Calu3 (cell line): ENCODE results near the gene VPS37C. TPM values are rescaled to one million over a fixed set of nuclear protein-coding genes. Genes with fewer than 3 reads are reported as not detected.
"Not testable (repeated sequence)": the region's sequence is repeated elsewhere in the genome, so short reads cannot be mapped to it uniquely, and the experiment has no call there.

Experiments
- BruUV-seq: library from RNA; stranded (reverse); fragments of 400-500 nt; replicated peaks from 2 replicates; lab custom pipeline; 2021; lab: Mats Ljungman, UMichigan
- CTCF ChIA-PET: fragments of 300-600 bp; sonication (Branson Sonifier 250); formaldehyde crosslinking; loops from one replicate; lab custom pipeline; 2022; ENCODE audit warnings: antibody characterized with exemption; lab: Charles Lee
- DNase-seq: peaks from one replicate; pipeline ENCODE4 v3.0.0; 2022
- H3K27ac Mint-ChIP-seq: one replicate; pipeline ENCODE4 v1.8.0; 2022; ENCODE audit warnings: mixed read lengths; ENCODE audit not compliant: unreplicated experiment
- H3K27me3 Mint-ChIP-seq: one replicate; pipeline ENCODE4 v1.8.0; 2022; ENCODE audit warnings: mixed read lengths; ENCODE audit not compliant: unreplicated experiment
- H3K36me3 Mint-ChIP-seq: one replicate; pipeline ENCODE4 v1.8.0; 2022; ENCODE audit warnings: mild to moderate bottlenecking, moderate library complexity, mixed read lengths; ENCODE audit not compliant: insufficient read depth, unreplicated experiment
- H3K4me1 Mint-ChIP-seq: one replicate; pipeline ENCODE4 v1.8.0; 2022; ENCODE audit warnings: mild to moderate bottlenecking, low read depth, mixed read lengths; ENCODE audit not compliant: unreplicated experiment
- H3K4me3 Mint-ChIP-seq: one replicate; pipeline ENCODE4 v1.8.0; 2022; ENCODE audit warnings: mild to moderate bottlenecking, low read depth, moderate library complexity, mixed read lengths; ENCODE audit not compliant: unreplicated experiment
- H3K9me3 Mint-ChIP-seq: one replicate; pipeline ENCODE4 v1.8.0; 2022; ENCODE audit warnings: low read depth, mixed read lengths; ENCODE audit not compliant: unreplicated experiment
- intact Hi-C: fragments of 100-400 bp; cut with micrococcal nuclease; formaldehyde crosslinking; loops from one replicate; pipeline ENCODE4 v1.10.0; 2022; ENCODE audit not compliant: unreplicated experiment
- total RNA-seq: library from RNA; stranded (reverse); gene quantifications from 2 replicates; pipeline ENCODE4 v1.2.3, GENCODE V29; 2022
- TF ChIP-seq, protein P1 (sequence below): fragments of 200-600 bp; IDR thresholded peaks from one replicate; pipeline ENCODE4 v1.8.0; 2022; ENCODE audit warnings: antibody characterized with exemption; ENCODE audit not compliant: unreplicated experiment

Gene VPS37C
- total RNA-seq, 1 experiment from 2014 or later: 22.7 TPM

DNA sequence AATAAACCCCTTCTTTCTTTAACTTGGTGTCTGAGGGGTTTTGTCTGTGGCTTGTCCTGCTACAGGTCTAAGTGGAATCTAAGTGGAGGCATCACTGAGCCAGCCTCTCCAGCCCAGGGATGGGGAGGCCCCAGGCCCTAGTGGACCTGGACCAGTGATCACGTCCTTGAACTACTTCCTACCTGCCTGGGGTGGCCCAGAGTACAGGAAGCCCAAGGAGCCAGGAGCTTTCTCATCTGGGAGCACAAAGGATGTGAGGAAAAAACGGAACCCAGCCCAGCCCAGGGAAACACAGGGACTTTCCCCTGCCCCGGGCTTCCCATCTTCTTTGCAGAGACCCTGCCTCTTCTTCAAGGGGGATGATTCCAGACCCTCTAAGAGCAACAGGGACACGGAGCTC is 62.4 kb downstream of the VPS37C start:
- TF ChIP-seq, protein P1, sequence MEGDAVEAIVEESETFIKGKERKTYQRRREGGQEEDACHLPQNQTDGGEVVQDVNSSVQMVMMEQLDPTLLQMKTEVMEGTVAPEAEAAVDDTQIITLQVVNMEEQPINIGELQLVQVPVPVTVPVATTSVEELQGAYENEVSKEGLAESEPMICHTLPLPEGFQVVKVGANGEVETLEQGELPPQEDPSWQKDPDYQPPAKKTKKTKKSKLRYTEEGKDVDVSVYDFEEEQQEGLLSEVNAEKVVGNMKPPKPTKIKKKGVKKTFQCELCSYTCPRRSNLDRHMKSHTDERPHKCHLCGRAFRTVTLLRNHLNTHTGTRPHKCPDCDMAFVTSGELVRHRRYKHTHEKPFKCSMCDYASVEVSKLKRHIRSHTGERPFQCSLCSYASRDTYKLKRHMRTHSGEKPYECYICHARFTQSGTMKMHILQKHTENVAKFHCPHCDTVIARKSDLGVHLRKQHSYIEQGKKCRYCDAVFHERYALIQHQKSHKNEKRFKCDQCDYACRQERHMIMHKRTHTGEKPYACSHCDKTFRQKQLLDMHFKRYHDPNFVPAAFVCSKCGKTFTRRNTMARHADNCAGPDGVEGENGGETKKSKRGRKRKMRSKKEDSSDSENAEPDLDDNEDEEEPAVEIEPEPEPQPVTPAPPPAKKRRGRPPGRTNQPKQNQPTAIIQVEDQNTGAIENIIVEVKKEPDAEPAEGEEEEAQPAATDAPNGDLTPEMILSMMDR: no peak
- no peaks in the 10 kb centered on the region for H3K36me3 Mint-ChIP-seq
- no peaks in the 10 kb centered on the region for H3K9me3 Mint-ChIP-seq
- H3K27ac Mint-ChIP-seq: no peak overlapping the region
- CTCF ChIA-PET: no interaction called here
- peaks cover 39% of the 10 kb centered on the region for H3K27me3 Mint-ChIP-seq
- BruUV-seq: no TSS peak
- no peaks in the 10 kb centered on the region for H3K4me1 Mint-ChIP-seq
- no peak for DNase-seq
- H3K4me3 Mint-ChIP-seq: no peak overlapping the region
- intact Hi-C loops: no loop called here

DNA sequence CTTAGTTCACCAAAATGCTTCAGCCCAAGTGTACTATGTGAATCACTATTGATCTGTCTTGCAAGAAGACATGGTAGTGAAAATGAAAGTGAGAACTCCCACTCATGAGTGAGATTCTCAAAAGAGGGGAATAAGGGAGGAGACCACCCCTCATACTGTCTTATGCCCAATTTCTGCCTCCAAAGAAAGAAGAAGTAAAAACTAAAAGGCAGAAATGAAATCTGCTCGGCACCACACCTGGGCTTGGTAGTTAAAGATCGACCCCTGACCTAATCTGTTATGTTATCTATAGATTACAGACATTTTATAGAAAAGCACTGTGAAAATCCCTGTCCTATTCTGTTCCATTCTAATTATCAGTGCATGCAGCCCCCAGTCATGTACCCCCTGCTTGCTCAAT is 63.0 kb downstream of the VPS37C start:
- H3K4me3 Mint-ChIP-seq, intact Hi-C loops, H3K36me3 Mint-ChIP-seq, DNase-seq, BruUV-seq, H3K27ac Mint-ChIP-seq, H3K4me1 Mint-ChIP-seq, H3K9me3 Mint-ChIP-seq, CTCF ChIA-PET: not testable (repeated sequence)
- peaks cover 39% of the 10 kb centered on the region for H3K27me3 Mint-ChIP-seq

DNA sequence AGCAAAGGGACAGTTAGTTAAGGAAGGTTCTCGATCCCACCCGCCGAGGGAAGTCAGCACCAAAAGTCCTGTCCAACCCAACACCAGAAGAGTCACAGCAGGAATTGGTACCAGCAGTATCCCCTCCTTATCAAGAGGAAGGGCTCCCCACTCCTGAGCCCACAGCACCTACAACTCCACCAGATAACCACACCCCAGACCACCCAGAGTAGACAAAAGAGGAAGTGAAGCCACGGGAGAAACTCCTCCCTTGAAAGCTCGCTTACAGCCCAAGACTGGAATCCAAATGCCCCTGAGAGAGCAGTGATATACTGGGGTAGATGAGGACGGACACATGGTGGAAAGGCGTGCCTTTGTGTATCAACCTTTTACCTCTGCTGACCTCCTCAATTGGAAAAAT is 66.2 kb downstream of the VPS37C start:
- H3K9me3 Mint-ChIP-seq: no peaks in the 10 kb centered on the region
- H3K4me1 Mint-ChIP-seq: peaks cover 8% of the 10 kb centered on the region
- intact Hi-C loops: no loop called here
- TF ChIP-seq, protein P1: no peak
- CTCF ChIA-PET: no interaction called here
- peaks cover 38% of the 10 kb centered on the region for H3K27me3 Mint-ChIP-seq
- no peak for DNase-seq
- H3K27ac Mint-ChIP-seq: no peak overlapping the region
- H3K4me3 Mint-ChIP-seq: no peak overlapping the region
- BruUV-seq: no TSS peak
- no peaks in the 10 kb centered on the region for H3K36me3 Mint-ChIP-seq

DNA sequence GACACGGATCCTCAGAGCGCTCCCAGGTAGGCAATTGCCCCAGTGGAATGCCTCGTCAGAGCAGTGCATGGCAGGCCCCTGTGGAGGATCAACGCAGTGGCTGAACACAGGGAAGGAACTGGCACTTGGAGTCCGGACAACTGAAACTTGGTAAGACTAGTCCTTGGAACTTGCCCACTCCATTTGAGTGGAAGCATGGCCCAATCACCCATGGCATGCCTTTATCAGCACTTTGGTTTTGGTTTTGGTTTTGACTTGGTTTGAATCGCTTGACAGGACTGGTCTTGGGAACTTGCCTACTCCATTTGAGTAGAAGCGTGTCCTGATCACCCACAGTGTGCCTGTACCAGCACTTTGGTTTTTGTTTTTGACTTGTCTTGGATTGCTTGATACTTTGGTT is 67.1 kb downstream of the VPS37C start:
- CTCF ChIA-PET, intact Hi-C loops: not testable (repeated sequence)

DNA sequence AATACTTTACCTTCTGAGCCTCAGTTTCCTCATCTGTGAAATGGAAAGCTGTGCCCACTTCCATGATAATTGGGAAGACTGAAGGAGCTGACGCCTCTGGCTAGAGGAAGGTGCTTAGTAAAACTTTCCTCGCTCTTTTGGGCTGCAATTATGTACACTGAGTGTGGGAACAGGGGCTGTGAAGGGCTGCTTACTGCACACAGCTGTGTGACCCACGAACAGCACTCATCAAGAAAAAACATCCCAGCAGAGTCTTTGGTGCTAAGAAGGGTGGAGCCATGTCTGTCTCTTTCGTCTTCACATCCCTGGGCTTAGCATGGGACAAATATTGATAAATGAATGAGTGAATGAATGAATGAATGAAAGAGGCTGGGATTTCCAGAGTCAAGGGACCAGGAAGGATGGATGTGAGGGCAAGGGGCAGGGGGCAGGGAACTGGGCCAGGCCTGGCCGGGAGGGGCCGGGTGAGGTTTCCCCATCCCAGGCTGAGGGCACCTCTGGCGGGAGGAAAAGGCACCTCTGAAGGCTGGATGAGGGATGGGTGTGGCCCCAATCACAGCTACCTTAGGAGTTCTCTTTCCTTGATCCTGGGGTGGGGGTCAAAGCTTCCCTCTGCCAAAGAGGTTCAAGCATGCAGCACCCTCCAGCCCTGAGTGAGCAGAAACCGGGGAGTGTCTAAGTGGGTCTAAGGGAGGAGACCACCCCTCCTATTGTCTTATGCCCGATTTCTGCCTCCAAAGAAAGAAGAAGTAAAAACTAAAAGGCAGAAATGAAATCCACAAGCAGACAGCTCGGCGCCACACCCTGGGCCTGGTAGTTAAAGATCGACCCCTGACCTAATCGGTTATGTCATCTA is 68.1 kb downstream of the VPS37C start:
- Mint-ChIP-seq H3K4me3 (no peak overlapping the region), H3K36me3 (no peaks in the 10 kb centered on the region), H3K4me1 (peaks cover 8% of the 10 kb centered on the region), H3K27ac (no peak overlapping the region), H3K27me3 (peaks cover 38% of the 10 kb centered on the region), H3K9me3 (no peaks in the 10 kb centered on the region)
- intact Hi-C loops: no loop called here
- DNase-seq: no peak
- CTCF ChIA-PET: no interaction called here
- TF ChIP-seq, protein P1: no peak
- BruUV-seq: no TSS peak

More for the DNA sequence above, 67.1 kb downstream of the VPS37C start:
- not testable (repeated sequence) for DNase-seq, H3K36me3 Mint-ChIP-seq, H3K4me3 Mint-ChIP-seq, BruUV-seq, H3K9me3 Mint-ChIP-seq, H3K27ac Mint-ChIP-seq, H3K4me1 Mint-ChIP-seq
- peaks cover 38% of the 10 kb centered on the region for H3K27me3 Mint-ChIP-seq
